ENCODE measurements around the gene NEMP2. TPM values are rescaled to one million over a fixed set of nuclear protein-coding genes. Genes with fewer than 3 reads are reported as not detected.
A peak's percentile ranks its signal among the peaks of the same experiment; 100 is the strongest.

The NEMP2 gene
- total and polyA plus RNA-seq, 2 of the 8 experiments (the other 6 are each of a cell fraction or from before 2014, with no cell fraction given), result 3.1 to 5.3 TPM

GRCh38 chr2:190550137-190550536 lies 15.6 kb upstream of the NEMP2 start:
- Histone ChIP-seq H4K5ac (ENCODE audit: insufficient read length, low read depth, low read length) (no peak overlapping the region), H2AK5ac (ENCODE audit: low read depth, low read length) (no peak overlapping the region), H2BK5ac (ENCODE audit: low read depth, low read length) (no peak overlapping the region), H3K14ac (ENCODE audit: insufficient read length) (no peak overlapping the region), H2BK120ac (replicated peaks; ENCODE audit: low read depth, low read length) (no peak overlapping the region), H3K27me3 (replicated peaks in 1 of 4; ENCODE audit: control insufficient read depth in 3 of 4, extremely low read depth in 1 of 4, insufficient read depth in 3 of 4, low read length in 3 of 4) (no peaks in the 10 kb centered on the region), H3K56ac (replicated peaks; ENCODE audit: insufficient read length, low read depth, low read length) (no peak overlapping the region), H2BK20ac (ENCODE audit: low read length) (no peak overlapping the region), H2AFZ (ENCODE audit: low read length) (no peak overlapping the region), H3K4me3 (ENCODE audit: extremely low read depth in 1 of 4, insufficient read depth in 2 of 4, low read depth in 3 of 4, low read length in 4 of 4) (no peak overlapping the region), H3K9me3 (ENCODE audit: insufficient read depth in 2 of 2, low read depth in 1 of 2, low read length in 1 of 2) (no peaks in the 10 kb centered on the region), H3K79me1 (ENCODE audit: low read depth, low read length) (no peaks in the 10 kb centered on the region), H3K9ac (replicated peaks in 1 of 4; ENCODE audit: extremely low read depth in 1 of 4, low read depth in 3 of 4, low read length in 3 of 4) (no peak overlapping the region), H2BK12ac (ENCODE audit: low read depth, low read length) (no peak overlapping the region), H4K91ac (replicated peaks; ENCODE audit: insufficient read length, low read length) (no peak overlapping the region), H3K4me2 (ENCODE audit: insufficient read depth in 1 of 2, low read depth in 2 of 2, low read length in 2 of 2) (no peak overlapping the region), H3K23me2 (ENCODE audit: low read depth, low read length) (no peaks in the 10 kb centered on the region), H4K20me1 (replicated peaks in 1 of 2; ENCODE audit: control insufficient read depth in 1 of 2, insufficient read depth in 2 of 2, low read length in 2 of 2) (no peaks in the 10 kb centered on the region), H3K27ac (ENCODE audit: low read depth, low read length) (no peak overlapping the region), H3K79me2 (ENCODE audit: control insufficient read depth in 1 of 2, insufficient read depth in 2 of 2, low read length in 2 of 2) (no peaks in the 10 kb centered on the region), H3K18ac (ENCODE audit: extremely low read depth, low read length) (no peak overlapping the region), H3K4ac (replicated peaks; ENCODE audit: insufficient read length, low read depth, low read length) (no peak overlapping the region), H3K36me3 (ENCODE audit: control insufficient read depth in 2 of 4, insufficient read depth in 4 of 4, low read length in 3 of 4) (no peaks in the 10 kb centered on the region), H3K23ac (ENCODE audit: insufficient read length) (no peak overlapping the region), H4K8ac (ENCODE audit: extremely low read depth, insufficient read depth, low read length) (no peak overlapping the region), H2BK15ac (ENCODE audit: low read length) (no peak overlapping the region), H3K4me1 (replicated peaks in 1 of 4; ENCODE audit: control insufficient read depth in 3 of 4, insufficient read depth in 4 of 4, low read length in 3 of 4) (peaks cover 0 to 3% (median 0%) of the 10 kb centered on the region in 4 experiments; a peak in 2 of 7 replicates)
- FAIRE-seq (no peak), DNase-seq (ENCODE audit: low read depth in 1 of 2, low spot score in 2 of 2) (no peak)
- WGBS, 2 experiments (ENCODE audit: extremely low coverage in 1 of 2, insufficient coverage in 1 of 2, insufficient read length in 1 of 2, insufficient replicate concordance in 2 of 2, low coverage in 1 of 2, low lambda C conversion rate in 2 of 2, missing lambda C conversion rate in 1 of 2), result 87% methylated on average over 3 of the region's 3 CpGs; no CpG with 5 or more reads in 1 of the 2 experiments
- POLR2A ChIA-PET (ENCODE audit: partially characterized antibody), result no interaction called here
- CTCF ChIA-PET (ENCODE audit: partially characterized antibody), result interaction anchor here (1.0 to 1.2 kb wide), 3 partner anchors 9 to 228 kb away, joined by 3 read pairs; no protein-coding TSS in a partner anchor
- TF ChIP-seq CTCF (IDR thresholded peaks at IDR 0.05; ENCODE audit: control extremely low read depth in 1 of 3, insufficient read depth in 1 of 3, low read depth in 1 of 3, low read length in 3 of 3), result peak in 2 of 3 experiments; percentile 4 to 26; a peak in 3 of 4 replicates
- TF ChIP-seq CTBP2 (IDR thresholded peaks at IDR 0.05; ENCODE audit: borderline replicate concordance, insufficient read depth, insufficient read length, low read length), result no peak
- TF ChIP-seq TAF7 (optimal IDR thresholded peaks at IDR 0.05; ENCODE audit: borderline replicate concordance, low read depth, low read length), result no peak
- TF ChIP-seq POU5F1 (IDR thresholded peaks at IDR 0.05; ENCODE audit: low read depth, low read length), result no peak
- TF ChIP-seq RAD21 (IDR thresholded peaks at IDR 0.05 in 1 of 2, conservative IDR thresholded peaks at IDR 0.05 in 1 of 2; ENCODE audit: low read depth in 2 of 2, low read length in 2 of 2), result peak; percentile 39 to 51

Measured in H1 (cell line).